HG03175 (cell line): ENCODE results near the gene MAB21L4.

Experiments
- ATAC-seq: cut with Tn5 transposase; IDR thresholded peaks from one replicate; pipeline ENCODE4 v1.9.1; 2021; ENCODE audit warnings: mild to moderate bottlenecking, moderate library complexity; ENCODE audit not compliant: unreplicated experiment

The MAB21L4 gene

DNA sequence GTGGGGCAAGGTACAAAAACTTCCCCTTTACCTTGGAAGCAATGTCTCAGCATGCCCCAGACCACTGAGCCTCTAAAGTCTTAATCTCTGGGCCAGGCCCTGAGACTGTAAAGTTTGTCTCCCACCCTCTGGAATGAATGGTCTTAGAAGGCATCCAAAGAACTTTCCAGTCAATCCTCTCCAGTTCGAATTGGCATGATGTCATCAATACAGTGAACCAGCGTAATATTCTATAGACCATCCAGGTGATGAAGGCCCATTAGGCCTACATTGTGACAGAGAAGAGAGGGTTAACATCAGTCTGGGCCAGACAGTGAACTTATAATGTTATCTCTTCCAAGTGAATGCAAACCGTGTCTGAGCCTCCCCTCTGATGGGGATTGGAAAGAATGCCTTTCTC is 11.2 kb downstream of the MAB21L4 start:
- ATAC-seq: no peak

GRCh38 chr2:240884221-240884620 is 11.7 kb downstream of the MAB21L4 start:
- ATAC-seq: no peak

DNA sequence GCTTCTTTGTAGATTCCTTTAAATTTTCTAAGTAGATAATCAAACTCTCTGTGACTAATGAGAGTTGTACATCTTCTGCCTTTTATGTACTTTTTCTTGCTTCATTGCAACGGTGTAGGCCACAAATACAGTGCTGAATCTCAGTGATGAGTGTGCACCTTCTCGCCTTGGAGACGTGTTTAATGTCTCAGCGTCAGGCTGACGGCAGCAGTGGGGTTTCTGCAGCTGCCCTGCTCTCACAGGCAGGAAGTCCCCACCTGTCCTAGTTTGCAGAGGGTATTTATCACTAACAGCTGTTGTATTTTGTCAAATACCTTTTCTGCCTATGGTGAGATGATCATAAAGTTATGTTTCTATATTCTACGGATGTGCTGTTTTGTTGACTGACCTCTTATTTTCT is 14.0 kb downstream of the MAB21L4 start:
- no peak for ATAC-seq

- ATAC-seq: no peak
Observed at GRCh38 chr2:240879105-240879504, 16.9 kb downstream of the MAB21L4 start.

- ATAC-seq: no peak
Observed at GRCh38 chr2:240878341-240878936, 17.5 kb downstream of the MAB21L4 start.

DNA sequence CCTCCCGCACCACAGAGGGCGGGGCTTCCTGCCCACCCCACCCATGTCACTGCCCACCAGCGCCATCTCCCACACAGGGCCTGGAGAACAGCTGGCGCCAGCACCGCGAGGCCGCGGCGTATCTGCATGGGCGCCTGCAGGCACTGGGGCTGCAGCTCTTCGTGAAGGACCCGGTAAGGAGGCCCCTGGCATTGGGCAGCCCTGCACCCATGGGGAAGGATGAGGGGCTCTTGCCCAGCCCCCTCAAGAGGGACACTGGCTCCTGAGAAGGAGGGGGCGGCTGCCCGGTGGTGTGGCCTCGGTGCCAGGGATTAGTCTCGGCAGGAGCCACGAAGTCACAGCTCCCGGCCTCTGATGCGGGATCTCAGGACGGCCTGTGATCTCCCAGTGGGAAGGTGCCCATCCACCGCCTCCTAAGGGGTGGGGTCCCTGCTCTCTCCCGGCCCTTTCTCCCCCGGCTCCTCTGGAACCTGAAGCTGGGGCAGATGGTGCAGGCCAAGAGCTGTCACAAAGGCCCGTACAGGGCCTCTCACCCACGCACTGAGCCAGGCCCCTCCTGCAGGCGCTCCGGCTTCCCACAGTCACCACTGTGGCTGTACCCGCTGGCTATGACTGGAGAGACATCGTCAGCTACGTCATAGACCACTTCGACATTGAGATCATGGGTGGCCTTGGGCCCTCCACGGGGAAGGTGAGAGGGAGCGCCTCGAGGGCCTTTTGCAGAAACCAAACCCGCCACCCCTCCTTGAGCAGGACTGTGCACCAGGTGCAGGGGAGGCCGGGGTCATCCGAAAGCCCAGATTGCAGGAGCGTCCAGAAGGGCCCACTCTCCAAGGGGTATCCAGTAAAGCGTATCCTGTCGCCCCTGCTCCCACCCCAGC is 18.3 kb downstream of the MAB21L4 start:
- ATAC-seq: no peak

GRCh38 chr2:240876475-240877251 is 19.3 kb downstream of the MAB21L4 start:
- no peak for ATAC-seq

GRCh38 chr2:240876035-240876474 is 19.9 kb downstream of the MAB21L4 start:
- ATAC-seq: no peak

- no peak for ATAC-seq
Observed at GRCh38 chr2:240875228-240876034, 20.5 kb downstream of the MAB21L4 start.

- ATAC-seq: no peak
Observed at GRCh38 chr2:240874715-240875227, 21.2 kb downstream of the MAB21L4 start.

DNA sequence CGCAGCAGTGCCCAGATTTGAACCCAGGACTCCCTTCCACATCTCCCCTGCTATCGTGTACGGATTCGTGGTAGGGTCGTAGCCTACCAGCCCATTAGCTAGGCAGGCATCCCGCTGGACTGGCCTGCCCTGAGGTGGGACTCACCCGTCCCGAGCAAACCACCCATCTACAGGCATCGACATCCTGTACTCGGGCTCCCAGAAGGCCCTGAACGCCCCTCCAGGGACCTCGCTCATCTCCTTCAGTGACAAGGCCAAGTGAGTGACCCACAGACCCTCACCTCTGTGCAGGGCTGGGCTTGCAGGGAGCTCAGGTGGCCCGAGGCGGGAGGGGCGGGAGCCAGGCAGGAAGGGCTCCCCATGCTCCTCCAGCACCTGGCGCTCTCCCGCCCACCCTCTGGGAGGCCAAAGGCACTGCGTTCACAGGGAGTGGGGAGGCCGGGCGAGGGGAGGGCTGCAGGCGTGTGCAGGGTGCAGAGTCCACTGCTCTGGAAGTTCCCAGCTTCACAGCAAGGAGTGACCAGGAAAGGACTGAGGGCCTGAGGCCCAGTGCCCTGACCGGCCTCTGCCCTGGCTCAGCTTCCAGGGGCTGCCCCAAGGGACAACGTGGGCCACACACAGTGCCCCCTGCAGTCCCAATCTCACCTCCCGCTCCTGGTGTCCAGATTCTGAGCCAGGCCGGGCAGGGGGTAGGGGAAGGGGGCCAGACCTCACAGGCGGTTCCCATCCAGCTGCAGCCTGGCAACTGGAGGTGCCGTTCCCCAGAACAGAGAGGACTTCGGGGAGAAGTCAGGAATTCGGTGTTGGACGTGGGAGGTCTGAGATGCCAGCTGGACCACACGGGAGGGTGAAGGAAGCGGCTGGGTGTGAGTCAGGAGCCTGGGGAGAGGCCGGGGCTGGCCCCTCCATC is 21.9 kb downstream of the MAB21L4 start:
- ATAC-seq: no peak

DNA sequence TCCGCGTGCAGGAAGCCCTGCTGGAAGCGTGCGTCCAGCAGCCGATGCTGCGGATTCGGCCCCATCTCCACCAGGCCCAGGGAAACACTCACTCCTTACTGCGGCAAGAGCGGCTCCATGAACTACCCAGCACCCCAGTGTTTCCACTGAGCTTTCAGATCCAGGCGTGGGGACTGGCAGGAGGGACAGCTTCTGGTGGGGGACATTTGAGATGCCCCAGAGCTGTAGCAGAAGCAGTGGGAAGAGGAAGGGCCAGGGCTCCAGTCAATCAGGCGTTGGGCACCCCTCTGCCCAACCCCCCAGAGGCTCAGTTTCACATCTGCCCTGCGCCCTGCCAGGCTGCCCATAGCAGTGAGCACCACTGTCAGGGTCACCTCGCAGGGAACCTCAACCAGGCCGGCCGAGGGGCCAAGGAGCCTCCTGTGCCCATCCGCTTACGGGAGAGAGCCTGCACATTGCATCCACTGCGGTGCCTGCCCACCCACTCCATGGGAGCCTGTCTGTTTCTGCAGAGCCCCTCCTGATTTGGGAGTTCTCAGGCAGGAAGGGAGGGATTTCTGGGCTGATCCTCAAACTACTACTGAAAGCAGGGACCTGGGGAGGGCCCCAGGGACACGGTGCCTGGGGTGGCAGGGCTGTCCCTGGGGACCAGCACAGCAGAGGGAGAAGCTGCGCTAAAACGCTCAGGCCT is 22.7 kb downstream of the MAB21L4 start:
- no peak for ATAC-seq

GRCh38 chr2:240872317-240873097 is 23.4 kb downstream of the MAB21L4 start:
- ATAC-seq: no peak

- ATAC-seq: no peak
Observed at GRCh38 chr2:240871071-240871958, 24.6 kb downstream of the MAB21L4 start.

GRCh38 chr2:240869956-240870875 is 25.7 kb downstream of the MAB21L4 start:
- ATAC-seq: no peak
